OCI-LY7 (cell line): ENCODE data around the gene INSR.

Source experiments
- CTCF ChIP-seq: fragments of 200-600 bp; sonication (generic); conservative IDR thresholded peaks from 2 replicates; pipeline ENCODE4 v1.5.1; 2014; ENCODE audit warnings: mild to moderate bottlenecking, antibody characterized with exemption, low read length, moderate library complexity, mixed read lengths
- EZH2phosphoT487 ChIP-seq: fragments of 200-600 bp; sonication (generic); IDR thresholded peaks from 2 replicates; pipeline ENCODE4 v1.6.1; 2018; ENCODE audit warnings: low read depth, borderline replicate concordance, mild to moderate bottlenecking, mixed run types, antibody characterized with exemption, low read length, moderate library complexity, mixed read lengths

GRCh38 chr19:7229735-7230134 is 64.5 kb downstream of the INSR start:
- TF ChIP-seq CTCF (no peak), EZH2phosphoT487 (no peak)
